Globus pallidus (tissue), 1 donor: ENCODE measurements around the gene PRKG2.
"Not testable (repeated sequence)": the region's sequence is repeated elsewhere in the genome, so short reads cannot be mapped to it uniquely, and the experiment has no call there.

Experiments
- DNase-seq: peaks from one replicate; pipeline ENCODE4 v3.0.0-alpha.2; 2015; ENCODE audit warnings: low spot score

PRKG2 gene

GRCh38 chr4:81153714-81154323 lies 61.2 kb downstream of the PRKG2 start:
- not testable (repeated sequence) for DNase-seq

- DNase-seq: no peak
Measured at GRCh38 chr4:81152839-81153713, 61.9 kb downstream of the PRKG2 start.

GRCh38 chr4:81149976-81150375 lies 65.0 kb downstream of the PRKG2 start:
- no peak for DNase-seq

GRCh38 chr4:81148576-81148975 lies 66.4 kb downstream of the PRKG2 start:
- DNase-seq: peak; percentile 7

GRCh38 chr4:81146466-81146865 lies 68.6 kb downstream of the PRKG2 start:
- DNase-seq: no peak

- DNase-seq: no peak
Measured at GRCh38 chr4:81143183-81143582, 71.8 kb downstream of the PRKG2 start.

GRCh38 chr4:81142744-81143143 lies 72.3 kb downstream of the PRKG2 start:
- DNase-seq: no peak

GRCh38 chr4:81137894-81138293 lies 77.1 kb downstream of the PRKG2 start:
- no peak for DNase-seq

GRCh38 chr4:81137446-81137845 lies 77.6 kb downstream of the PRKG2 start:
- no peak for DNase-seq

GRCh38 chr4:81136161-81136905 lies 78.7 kb downstream of the PRKG2 start:
- DNase-seq: no peak

GRCh38 chr4:81135501-81135900 lies 79.5 kb downstream of the PRKG2 start:
- DNase-seq: no peak

GRCh38 chr4:81131563-81131962 lies 83.5 kb downstream of the PRKG2 start:
- DNase-seq: no peak

- DNase-seq: no peak
Measured at GRCh38 chr4:81131066-81131465, 84.0 kb downstream of the PRKG2 start.

- no peak for DNase-seq
Measured at GRCh38 chr4:81130569-81130968, 84.5 kb downstream of the PRKG2 start.

- no peak for DNase-seq
Measured at GRCh38 chr4:81120055-81120454, 95.0 kb downstream of the PRKG2 start.

- no peak for DNase-seq
Measured at GRCh38 chr4:81118086-81118485, 96.9 kb downstream of the PRKG2 start.

- DNase-seq: no peak
Measured at GRCh38 chr4:81116566-81116965, 98.5 kb downstream of the PRKG2 start.

- DNase-seq: no peak
Measured at GRCh38 chr4:81113024-81113423, 102.0 kb downstream of the PRKG2 start.

GRCh38 chr4:81109356-81109755 lies 105.7 kb downstream of the PRKG2 start:
- DNase-seq: no peak

GRCh38 chr4:81106150-81106549 lies 108.9 kb downstream of the PRKG2 start:
- no peak for DNase-seq

- DNase-seq: no peak
Measured at GRCh38 chr4:81102107-81102506, 112.9 kb downstream of the PRKG2 start.

GRCh38 chr4:81096566-81096965 lies 118.5 kb downstream of the PRKG2 start:
- DNase-seq: no peak

- no peak for DNase-seq
Measured at GRCh38 chr4:81095389-81095788, 119.6 kb downstream of the PRKG2 start.
